ENCODE data around the gene CCDC154.

DNA sequence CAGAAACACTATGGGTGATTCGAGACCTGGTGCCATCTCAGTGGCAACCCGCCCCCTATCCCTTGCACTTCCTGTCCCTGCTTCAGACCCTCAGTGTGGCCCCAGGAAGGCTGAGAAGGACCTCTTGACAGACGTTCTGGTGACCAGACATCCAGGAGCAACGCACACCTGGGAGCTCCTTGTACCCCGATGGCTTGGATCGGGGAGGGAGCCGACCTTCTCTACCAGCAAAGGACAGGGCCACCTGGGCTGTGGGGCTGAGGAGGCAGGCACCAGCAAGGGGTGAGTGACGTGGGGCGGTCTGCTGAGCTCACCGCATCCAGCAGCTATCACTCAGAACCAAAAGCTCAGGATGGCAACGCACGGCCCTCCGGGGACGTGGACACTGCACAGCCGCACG, 57.0 kb downstream of the CCDC154 start:
- no peak for TF ChIP-seq CTCF (IDR thresholded peaks at IDR 0.05)
- TF ChIP-seq POLR2A (IDR thresholded peaks at IDR 0.05) = no peak
